HepG2 (cell line): Measurements from ENCODE around the gene RFC1.

Source experiments
- AHR ChIP-seq: IDR thresholded peaks from 2 replicates; pipeline ENCODE4 v1.6.1; 2018; ENCODE audit warnings: missing genetic modification reagents, missing compliant biosample characterization
- GZF1 ChIP-seq: sonication (generic); formaldehyde crosslinking; IDR thresholded peaks from 2 replicates; pipeline ENCODE4 v1.5.1; 2020; ENCODE audit warnings: mild to moderate bottlenecking, missing genetic modification reagents
- HNRNPUL1 ChIP-seq: fragments of 200-400 bp; formaldehyde crosslinking; IDR thresholded peaks from 2 replicates; pipeline ENCODE4 v1.6.1; 2017; ENCODE audit warnings: low read depth, mild to moderate bottlenecking, low read length, moderate library complexity
- ISL2 ChIP-seq: sonication (generic); formaldehyde crosslinking; IDR thresholded peaks from 2 replicates; pipeline ENCODE4 v1.5.0; 2020; ENCODE audit warnings: missing genetic modification reagents
- KLF15 ChIP-seq: sonication (generic); formaldehyde crosslinking; IDR thresholded peaks from 2 replicates; pipeline ENCODE4 v1.8.1; 2023; ENCODE audit warnings: borderline replicate concordance, mild to moderate bottlenecking, inconsistent platforms, missing genetic modification reagents, mixed read lengths
- TF ChIP-seq, protein P1 (sequence below): sonication (generic); formaldehyde crosslinking; IDR thresholded peaks from 2 replicates; pipeline ENCODE4 v1.4.0; 2020; ENCODE audit warnings: missing genetic modification reagents
- TF ChIP-seq, protein P2 (sequence below): sonication (generic); formaldehyde crosslinking; conservative IDR thresholded peaks from 2 replicates; pipeline ENCODE4 v1.8.0; 2022; ENCODE audit warnings: missing genetic modification reagents

DNA sequence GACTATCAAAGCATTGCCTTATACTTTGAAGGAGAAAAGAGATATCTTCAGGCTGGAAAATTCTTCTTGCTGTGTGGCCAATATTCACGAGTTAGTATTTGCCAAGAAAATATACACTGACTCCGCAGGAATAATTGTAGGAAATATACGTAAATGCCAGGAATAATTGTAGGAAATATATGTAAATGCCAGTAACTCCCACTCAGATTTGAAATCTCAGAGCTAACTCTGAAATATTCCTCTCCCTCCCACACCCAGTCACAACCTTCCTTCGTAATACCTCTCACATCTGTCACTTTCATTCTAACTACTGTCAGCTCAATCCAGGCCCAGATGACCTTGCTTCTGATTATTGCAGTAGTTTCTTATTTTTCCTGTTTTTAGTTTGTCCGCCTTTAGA lies 110.3 kb downstream of the RFC1 start:
- TF ChIP-seq GZF1 (CRISPR knock-in tag) (no peak), HNRNPUL1 (no peak), ISL2 (CRISPR knock-in tag) (no peak), AHR (no peak), KLF15 (CRISPR knock-in tag) (no peak)
- TF ChIP-seq, protein P1, sequence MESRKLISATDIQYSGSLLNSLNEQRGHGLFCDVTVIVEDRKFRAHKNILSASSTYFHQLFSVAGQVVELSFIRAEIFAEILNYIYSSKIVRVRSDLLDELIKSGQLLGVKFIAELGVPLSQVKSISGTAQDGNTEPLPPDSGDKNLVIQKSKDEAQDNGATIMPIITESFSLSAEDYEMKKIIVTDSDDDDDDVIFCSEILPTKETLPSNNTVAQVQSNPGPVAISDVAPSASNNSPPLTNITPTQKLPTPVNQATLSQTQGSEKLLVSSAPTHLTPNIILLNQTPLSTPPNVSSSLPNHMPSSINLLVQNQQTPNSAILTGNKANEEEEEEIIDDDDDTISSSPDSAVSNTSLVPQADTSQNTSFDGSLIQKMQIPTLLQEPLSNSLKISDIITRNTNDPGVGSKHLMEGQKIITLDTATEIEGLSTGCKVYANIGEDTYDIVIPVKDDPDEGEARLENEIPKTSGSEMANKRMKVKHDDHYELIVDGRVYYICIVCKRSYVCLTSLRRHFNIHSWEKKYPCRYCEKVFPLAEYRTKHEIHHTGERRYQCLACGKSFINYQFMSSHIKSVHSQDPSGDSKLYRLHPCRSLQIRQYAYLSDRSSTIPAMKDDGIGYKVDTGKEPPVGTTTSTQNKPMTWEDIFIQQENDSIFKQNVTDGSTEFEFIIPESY (CRISPR knock-in tag): no peak
- TF ChIP-seq, protein P2, sequence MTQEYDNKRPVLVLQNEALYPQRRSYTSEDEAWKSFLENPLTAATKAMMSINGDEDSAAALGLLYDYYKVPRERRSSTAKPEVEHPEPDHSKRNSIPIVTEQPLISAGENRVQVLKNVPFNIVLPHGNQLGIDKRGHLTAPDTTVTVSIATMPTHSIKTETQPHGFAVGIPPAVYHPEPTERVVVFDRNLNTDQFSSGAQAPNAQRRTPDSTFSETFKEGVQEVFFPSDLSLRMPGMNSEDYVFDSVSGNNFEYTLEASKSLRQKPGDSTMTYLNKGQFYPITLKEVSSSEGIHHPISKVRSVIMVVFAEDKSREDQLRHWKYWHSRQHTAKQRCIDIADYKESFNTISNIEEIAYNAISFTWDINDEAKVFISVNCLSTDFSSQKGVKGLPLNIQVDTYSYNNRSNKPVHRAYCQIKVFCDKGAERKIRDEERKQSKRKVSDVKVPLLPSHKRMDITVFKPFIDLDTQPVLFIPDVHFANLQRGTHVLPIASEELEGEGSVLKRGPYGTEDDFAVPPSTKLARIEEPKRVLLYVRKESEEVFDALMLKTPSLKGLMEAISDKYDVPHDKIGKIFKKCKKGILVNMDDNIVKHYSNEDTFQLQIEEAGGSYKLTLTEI (CRISPR knock-in tag): no peak
